GM12891 (cell line): ENCODE data around the gene AK5.

Source experiments
- PAX5 ChIP-seq: IDR thresholded peaks from 2 replicates; pipeline ENCODE4 v1.6.1; 2011; ENCODE audit warnings: low read length, moderate library complexity, mild to moderate bottlenecking; ENCODE audit not compliant: insufficient read depth, severe bottlenecking
- POLR2A ChIP-seq: IDR thresholded peaks from 2 replicates; pipeline ENCODE4 v1.6.1; 2011; ENCODE audit warnings: low read depth, low read length, control low read depth
- POLR2AphosphoS5 ChIP-seq: IDR thresholded peaks from 2 replicates; pipeline ENCODE4 v1.6.1; 2011; ENCODE audit warnings: low read depth, low read length, control low read depth
- POU2F2 ChIP-seq: IDR thresholded peaks from 2 replicates; pipeline ENCODE4 v1.6.1; 2011; ENCODE audit warnings: low read depth, mild to moderate bottlenecking, control low read depth, low read length, moderate library complexity
- SPI1 ChIP-seq: IDR thresholded peaks from 2 replicates; pipeline ENCODE4 v1.6.1; 2011; ENCODE audit warnings: low read depth, low read length, control low read depth
- TAF1 ChIP-seq: IDR thresholded peaks from 2 replicates; pipeline ENCODE4 v1.6.1; 2011; ENCODE audit warnings: low read depth, low read length, control low read depth

DNA sequence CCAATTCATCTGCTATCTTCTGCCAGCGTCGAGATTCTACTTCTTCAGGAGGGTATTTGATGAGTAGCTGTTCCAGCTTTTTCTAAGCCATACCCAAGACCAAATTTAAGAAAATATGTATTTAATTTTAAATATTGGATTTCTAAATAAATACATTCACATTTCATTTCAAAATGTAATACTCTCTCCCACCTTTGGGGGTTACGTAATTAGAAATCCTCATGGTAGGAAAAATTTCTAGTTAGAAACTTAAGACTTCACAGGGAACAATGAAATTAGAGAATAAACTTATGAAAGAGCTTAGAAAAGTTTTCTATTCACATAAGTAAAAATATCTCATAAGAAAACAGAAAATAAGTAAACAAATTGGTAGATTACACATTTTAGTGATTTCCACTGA lies 297.7 kb downstream of the AK5 start:
- TF ChIP-seq POLR2AphosphoS5 (no peak), POLR2A (no peak), TAF1 (no peak), PAX5 (no peak), SPI1 (no peak), POU2F2 (no peak)
